Measurements from ENCODE around the gene GLT8D2. TPM values are rescaled to one million over a fixed set of nuclear protein-coding genes. Genes with fewer than 3 reads are reported as not detected.

Gene GLT8D2
- total RNA-seq, 1 donor: 52.5 TPM

GRCh38 chr12:104058802-104059201 is 8.8 kb upstream of the GLT8D2 start:
- Histone ChIP-seq H3K4me2 (ENCODE audit: insufficient read depth, low read length) (no peak overlapping the region), H3K79me2 (ENCODE audit: insufficient read depth, low read length) (peaks cover 4% of the 10 kb centered on the region), H3K27ac (ENCODE audit: low read depth, low read length) (no peak overlapping the region), H2AFZ (ENCODE audit: low read length) (no peak overlapping the region), H3K27me3 (ENCODE audit: insufficient read depth, low read length) (no peaks in the 10 kb centered on the region), H3K36me3 (ENCODE audit: insufficient read depth, low read length) (no peaks in the 10 kb centered on the region), H3K9me3 (ENCODE audit: low read depth, low read length) (no peaks in the 10 kb centered on the region), H4K20me1 (ENCODE audit: insufficient read depth, low read length) (no peaks in the 10 kb centered on the region), H3K4me1 (ENCODE audit: insufficient read depth, low read length) (peaks cover 16% of the 10 kb centered on the region), H3K4me3 (ENCODE audit: insufficient read depth, low read length) (no peak overlapping the region)
- no peak for TF ChIP-seq CTCF (IDR thresholded peaks at IDR 0.05; ENCODE audit: extremely low read depth, low read depth, low read length)
- DNase-seq (ENCODE audit: insufficient read length, low spot score, missing footprints): no peak

- Histone ChIP-seq H3K36me3 (ENCODE audit: insufficient read depth, low read length) (no peaks in the 10 kb centered on the region), H3K79me2 (ENCODE audit: insufficient read depth, low read length) (no peaks in the 10 kb centered on the region), H3K4me3 (ENCODE audit: insufficient read depth, low read length) (no peak overlapping the region), H3K4me1 (ENCODE audit: insufficient read depth, low read length) (peaks cover 8% of the 10 kb centered on the region), H3K27ac (ENCODE audit: low read depth, low read length) (no peak overlapping the region), H2AFZ (ENCODE audit: low read length) (no peak overlapping the region), H3K9me3 (ENCODE audit: low read depth, low read length) (no peaks in the 10 kb centered on the region), H4K20me1 (ENCODE audit: insufficient read depth, low read length) (no peaks in the 10 kb centered on the region), H3K27me3 (ENCODE audit: insufficient read depth, low read length) (no peaks in the 10 kb centered on the region), H3K4me2 (ENCODE audit: insufficient read depth, low read length) (no peak overlapping the region)
- peak; percentile 81 for TF ChIP-seq CTCF (IDR thresholded peaks at IDR 0.05; ENCODE audit: extremely low read depth, low read depth, low read length)
- peak; percentile 71 for DNase-seq (ENCODE audit: insufficient read length, low spot score, missing footprints)
These were observed 7.8 kb upstream of the GLT8D2 start for GRCh38 chr12:104057771-104058197.

GRCh38 chr12:104056419-104056972 is 6.5 kb upstream of the GLT8D2 start:
- Histone ChIP-seq H3K79me2 (ENCODE audit: insufficient read depth, low read length) (no peaks in the 10 kb centered on the region), H4K20me1 (ENCODE audit: insufficient read depth, low read length) (no peaks in the 10 kb centered on the region), H3K4me1 (ENCODE audit: insufficient read depth, low read length) (peaks cover 8% of the 10 kb centered on the region), H2AFZ (ENCODE audit: low read length) (no peak overlapping the region), H3K9me3 (ENCODE audit: low read depth, low read length) (no peaks in the 10 kb centered on the region), H3K4me2 (ENCODE audit: insufficient read depth, low read length) (no peak overlapping the region), H3K36me3 (ENCODE audit: insufficient read depth, low read length) (no peaks in the 10 kb centered on the region), H3K4me3 (ENCODE audit: insufficient read depth, low read length) (no peak overlapping the region), H3K27me3 (ENCODE audit: insufficient read depth, low read length) (no peaks in the 10 kb centered on the region), H3K27ac (ENCODE audit: low read depth, low read length) (peak overlapping the region; percentile 49)
- no peak for DNase-seq (ENCODE audit: insufficient read length, low spot score, missing footprints)
- no peak for TF ChIP-seq CTCF (IDR thresholded peaks at IDR 0.05; ENCODE audit: extremely low read depth, low read depth, low read length)

GRCh38 chr12:104055686-104056388 is 5.8 kb upstream of the GLT8D2 start:
- Histone ChIP-seq H3K79me2 (ENCODE audit: insufficient read depth, low read length) (no peaks in the 10 kb centered on the region), H3K9me3 (ENCODE audit: low read depth, low read length) (no peaks in the 10 kb centered on the region), H3K4me3 (ENCODE audit: insufficient read depth, low read length) (no peak overlapping the region), H4K20me1 (ENCODE audit: insufficient read depth, low read length) (no peaks in the 10 kb centered on the region), H3K27me3 (ENCODE audit: insufficient read depth, low read length) (no peaks in the 10 kb centered on the region), H3K36me3 (ENCODE audit: insufficient read depth, low read length) (no peaks in the 10 kb centered on the region), H3K27ac (ENCODE audit: low read depth, low read length) (peak overlapping the region; percentile 49), H3K4me2 (ENCODE audit: insufficient read depth, low read length) (no peak overlapping the region), H3K4me1 (ENCODE audit: insufficient read depth, low read length) (peaks cover 8% of the 10 kb centered on the region), H2AFZ (ENCODE audit: low read length) (no peak overlapping the region)
- no peak for DNase-seq (ENCODE audit: insufficient read length, low spot score, missing footprints)
- TF ChIP-seq CTCF (IDR thresholded peaks at IDR 0.05; ENCODE audit: extremely low read depth, low read depth, low read length): no peak
